CD4-positive, alpha-beta T cell treated with Interleukin-2 at 100 ng/mL for 4 hours (primary cell): Measurements from ENCODE around the gene FALEC.

Experiments
- DNase-seq: peaks from one replicate; pipeline ENCODE4 v3.0.0-alpha.2; 2020; ENCODE audit warnings: low spot score

Gene FALEC

DNA sequence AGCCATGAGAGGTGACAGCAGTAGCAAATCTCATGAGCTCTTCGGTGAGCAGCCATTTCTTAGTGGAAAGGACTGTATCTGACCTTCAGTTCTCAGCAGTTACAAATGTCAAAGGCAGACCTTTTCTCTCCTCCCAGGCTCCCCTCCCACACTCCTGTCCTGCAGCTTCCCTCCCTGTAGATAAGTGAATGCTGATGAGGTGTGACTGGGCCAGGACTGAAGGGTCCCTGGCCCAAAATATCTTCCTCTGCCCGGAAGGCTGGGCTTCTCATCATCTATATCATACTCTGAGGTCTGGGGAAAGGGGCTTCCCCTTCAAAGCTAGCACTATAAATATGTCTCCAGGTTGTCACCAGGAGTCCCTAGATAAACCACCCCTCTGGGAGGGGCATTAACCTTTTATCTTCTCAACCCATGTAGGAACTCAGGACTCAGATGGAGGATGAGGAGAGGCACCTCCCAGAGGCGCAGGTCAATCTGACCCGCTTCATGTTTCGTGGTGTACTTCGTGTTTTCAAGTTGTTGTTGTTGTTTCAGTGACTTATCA lies 30.0 kb downstream of the FALEC start:
- DNase-seq = no peak

- DNase-seq = no peak
Observed at GRCh38 chr1:150546294-150546937, 30.9 kb downstream of the FALEC start.

GRCh38 chr1:150548324-150548631 lies 32.7 kb downstream of the FALEC start:
- DNase-seq = no peak

DNA sequence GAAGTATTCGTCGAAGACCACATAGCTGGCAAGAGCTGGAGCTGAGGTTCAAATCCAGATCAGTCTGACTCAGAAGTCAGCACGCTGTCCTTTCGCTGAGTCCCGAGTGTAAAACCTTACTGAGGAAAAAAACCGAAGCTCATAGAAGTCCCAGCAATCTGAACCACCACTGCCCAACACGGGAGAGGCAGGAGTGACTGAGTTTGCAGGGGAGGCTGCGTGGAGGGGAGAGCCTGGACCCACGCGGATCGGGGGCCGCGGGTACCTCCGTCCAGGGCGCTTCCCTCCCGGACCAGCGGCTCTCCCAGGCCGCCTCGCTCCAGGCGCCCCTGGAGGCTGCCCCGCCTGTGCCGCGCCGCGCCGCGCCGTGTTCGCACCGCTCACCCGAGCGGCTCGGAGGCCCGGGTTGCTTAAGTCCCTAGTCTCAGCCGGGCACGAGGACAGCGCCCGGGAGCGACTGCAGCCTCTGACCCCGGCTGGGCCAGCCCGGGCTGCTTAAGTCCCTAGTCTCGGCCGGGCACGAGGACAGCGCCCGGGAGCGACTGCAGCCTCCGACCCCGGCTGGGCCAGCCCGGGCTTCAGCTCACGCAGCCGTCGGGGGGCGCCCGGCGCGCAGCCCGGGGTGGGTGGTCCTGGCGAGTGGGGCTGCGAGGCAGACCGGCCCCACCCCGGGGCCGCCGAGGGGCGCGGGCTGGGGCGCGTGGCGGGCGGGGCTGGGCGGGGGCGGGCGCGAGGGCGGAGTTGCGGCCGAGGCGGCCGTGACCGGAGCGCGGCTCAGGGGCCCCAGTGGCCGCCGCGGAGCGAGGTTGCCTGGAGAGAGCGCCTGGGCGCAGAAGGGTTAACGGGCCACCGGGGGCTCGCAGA lies 33.3 kb downstream of the FALEC start, which contains the start of gene ADAMTSL4:
TSS of gene ADAMTSL4 (plus strand) at position 777 of the 864 bp plus-strand sequence. CDS start 2,881 bp downstream, outside the sequence.
- DNase-seq = no peak

GRCh38 chr1:150549496-150550221 lies 34.1 kb downstream of the FALEC start:
- no peak for DNase-seq

DNA sequence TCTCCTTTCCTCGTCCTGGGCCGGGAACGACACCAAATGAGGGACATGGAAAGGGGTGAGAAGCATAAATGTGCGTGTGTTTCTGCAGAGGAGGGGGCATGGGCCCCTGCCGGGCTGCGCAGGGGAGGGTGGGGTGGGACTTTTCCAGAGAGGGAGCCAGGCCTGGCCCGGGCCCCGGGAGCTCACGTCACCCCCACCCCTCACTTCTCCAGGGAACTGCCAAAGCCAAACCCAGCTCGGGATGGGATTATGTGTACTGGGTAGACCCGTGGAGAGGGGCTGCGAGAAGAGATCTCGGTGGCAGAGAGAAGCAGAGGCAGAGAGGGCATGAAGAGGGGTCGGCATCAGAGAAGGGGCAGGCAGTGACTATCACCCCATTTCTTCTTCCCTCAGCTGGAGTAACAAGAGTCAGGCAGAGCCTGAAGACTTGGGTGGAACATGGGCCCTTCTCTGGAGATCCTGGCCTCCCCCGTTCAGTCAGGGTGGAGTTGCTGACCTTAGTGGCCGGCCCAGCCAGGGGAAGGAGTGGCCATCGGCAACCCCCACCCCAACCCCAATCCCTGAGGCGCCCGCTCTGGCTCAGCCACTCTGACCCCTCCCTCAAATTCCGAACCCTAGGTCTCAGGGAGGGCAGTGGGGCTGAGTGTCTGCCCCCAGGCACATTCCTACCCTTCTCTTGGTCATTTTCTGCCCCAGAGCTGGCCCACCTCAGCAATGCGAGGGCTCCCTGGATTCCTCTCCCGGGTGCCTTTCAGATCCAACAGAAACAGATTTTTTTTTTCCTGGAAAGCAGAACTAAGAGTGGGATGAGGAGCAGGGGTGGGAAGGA lies 34.9 kb downstream of the FALEC start:
- no peak for DNase-seq

- no peak for DNase-seq
Observed at GRCh38 chr1:150551051-150551783, 35.7 kb downstream of the FALEC start.

DNA sequence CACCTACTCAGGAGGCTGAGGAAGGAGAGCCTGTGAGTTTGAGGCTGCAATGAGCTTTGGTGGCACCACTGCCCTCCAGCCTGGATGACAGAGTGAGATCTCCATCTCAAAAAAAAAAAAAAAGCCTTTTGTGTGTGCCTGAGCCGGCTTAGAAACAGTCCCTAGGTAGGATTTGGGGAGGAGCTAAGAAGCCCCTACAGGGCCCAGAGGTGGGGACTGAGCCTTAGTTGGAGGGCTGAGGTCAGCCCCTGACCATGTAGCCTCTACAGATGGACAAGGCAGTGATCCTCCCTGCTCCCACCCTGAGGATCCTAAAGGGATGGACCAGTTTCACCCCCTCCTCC lies 36.2 kb downstream of the FALEC start:
- DNase-seq = no peak

GRCh38 chr1:150552128-150552910 lies 36.8 kb downstream of the FALEC start:
- DNase-seq = peak; percentile 28

DNA sequence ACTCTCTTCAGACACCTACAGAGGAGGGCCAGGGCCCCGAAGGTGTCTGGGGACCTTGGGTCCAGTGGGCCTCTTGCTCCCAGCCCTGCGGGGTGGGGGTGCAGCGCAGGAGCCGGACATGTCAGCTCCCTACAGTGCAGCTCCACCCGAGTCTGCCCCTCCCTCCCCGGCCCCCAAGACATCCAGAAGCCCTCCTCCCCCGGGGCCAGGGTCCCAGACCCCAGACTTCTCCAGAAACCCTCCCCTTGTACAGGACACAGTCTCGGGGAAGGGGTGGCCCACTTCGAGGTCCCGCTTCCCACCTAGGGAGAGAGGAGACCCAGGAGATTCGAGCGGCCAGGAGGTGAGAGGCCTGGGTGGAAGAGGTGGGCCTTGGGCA lies 37.3 kb downstream of the FALEC start:
- DNase-seq = no peak

DNA sequence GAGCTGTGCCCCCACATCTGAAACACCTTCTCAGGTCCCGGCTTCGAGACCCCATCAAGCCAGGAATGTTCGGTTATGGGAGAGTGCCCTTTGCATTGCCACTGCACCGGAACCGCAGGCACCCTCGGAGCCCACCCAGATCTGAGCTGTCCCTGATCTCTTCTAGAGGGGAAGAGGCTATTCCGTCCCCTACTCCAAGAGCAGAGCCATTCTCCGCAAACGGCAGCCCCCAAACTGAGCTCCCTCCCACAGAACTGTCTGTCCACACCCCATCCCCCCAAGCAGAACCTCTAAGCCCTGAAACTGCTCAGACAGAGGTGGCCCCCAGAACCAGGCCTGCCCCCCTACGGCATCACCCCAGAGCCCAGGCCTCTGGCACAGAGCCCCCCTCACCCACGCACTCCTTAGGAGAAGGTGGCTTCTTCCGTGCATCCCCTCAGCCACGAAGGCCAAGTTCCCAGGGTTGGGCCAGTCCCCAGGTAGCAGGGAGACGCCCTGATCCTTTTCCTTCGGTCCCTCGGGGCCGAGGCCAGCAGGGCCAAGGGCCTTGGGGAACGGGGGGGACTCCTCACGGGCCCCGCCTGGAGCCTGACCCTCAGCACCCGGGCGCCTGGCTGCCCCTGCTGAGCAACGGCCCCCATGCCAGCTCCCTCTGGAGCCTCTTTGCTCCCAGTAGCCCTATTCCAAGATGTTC lies 38.0 kb downstream of the FALEC start:
- no peak for DNase-seq

- DNase-seq = no peak
Observed at GRCh38 chr1:150554086-150554452, 38.5 kb downstream of the FALEC start.

GRCh38 chr1:150555198-150555970 lies 39.8 kb downstream of the FALEC start:
- no peak for DNase-seq

DNA sequence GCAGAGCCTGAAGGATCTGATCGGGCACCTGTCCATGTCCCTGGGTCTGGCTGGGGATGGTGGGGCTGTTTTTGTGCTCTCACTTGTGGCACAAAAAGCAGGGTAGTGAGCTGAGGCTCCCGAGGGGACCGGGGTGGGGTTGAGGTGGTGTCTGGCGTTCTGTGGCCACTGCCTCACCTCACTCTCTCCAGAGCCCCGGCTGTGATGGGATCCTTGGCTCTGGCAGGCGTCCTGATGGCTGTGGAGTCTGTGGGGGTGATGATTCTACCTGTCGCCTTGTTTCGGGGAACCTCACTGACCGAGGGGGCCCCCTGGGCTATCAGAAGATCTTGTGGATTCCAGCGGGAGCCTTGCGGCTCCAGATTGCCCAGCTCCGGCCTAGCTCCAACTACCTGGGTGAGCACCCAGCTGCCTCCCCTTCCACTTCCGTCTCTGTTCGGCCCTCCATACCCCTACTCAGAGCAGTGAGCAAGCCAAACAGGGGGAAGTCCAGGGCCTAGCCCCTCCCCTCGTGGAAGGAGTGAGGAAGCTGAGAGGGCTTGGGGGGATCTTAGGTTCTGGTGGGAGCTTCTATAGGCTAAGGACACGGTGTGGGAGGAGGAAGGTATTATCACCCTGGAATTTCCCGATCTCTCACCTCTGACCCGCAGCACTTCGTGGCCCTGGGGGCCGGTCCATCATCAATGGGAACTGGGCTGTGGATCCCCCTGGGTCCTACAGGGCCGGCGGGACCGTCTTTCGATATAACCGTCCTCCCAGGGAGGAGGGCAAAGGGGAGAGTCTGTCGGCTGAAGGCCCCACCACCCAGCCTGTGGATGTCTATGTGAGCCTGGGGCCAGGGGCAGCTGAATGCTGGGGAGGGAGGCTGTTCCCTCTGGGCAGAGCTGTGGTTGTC lies 40.7 kb downstream of the FALEC start:
- DNase-seq = no peak

DNA sequence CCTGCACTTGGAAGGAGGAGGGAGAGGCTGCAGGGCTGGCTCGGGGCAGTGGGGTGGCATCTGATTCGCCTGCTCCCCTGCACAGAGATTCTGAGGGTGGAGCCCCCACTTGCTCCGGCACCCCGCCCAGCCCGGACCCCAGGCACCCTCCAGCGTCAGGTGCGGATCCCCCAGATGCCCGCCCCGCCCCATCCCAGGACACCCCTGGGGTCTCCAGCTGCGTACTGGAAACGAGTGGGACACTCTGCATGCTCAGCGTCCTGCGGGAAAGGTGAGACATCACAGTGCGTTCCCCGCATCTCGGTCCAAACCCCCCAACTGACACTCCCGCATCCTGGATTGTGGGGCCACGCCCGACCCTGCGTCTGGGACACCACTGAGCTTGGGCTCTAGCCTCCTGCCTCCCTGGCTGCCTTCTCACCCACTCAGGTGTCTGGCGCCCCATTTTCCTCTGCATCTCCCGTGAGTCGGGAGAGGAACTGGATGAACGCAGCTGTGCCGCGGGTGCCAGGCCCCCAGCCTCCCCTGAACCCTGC lies 41.6 kb downstream of the FALEC start:
- DNase-seq = no peak

DNA sequence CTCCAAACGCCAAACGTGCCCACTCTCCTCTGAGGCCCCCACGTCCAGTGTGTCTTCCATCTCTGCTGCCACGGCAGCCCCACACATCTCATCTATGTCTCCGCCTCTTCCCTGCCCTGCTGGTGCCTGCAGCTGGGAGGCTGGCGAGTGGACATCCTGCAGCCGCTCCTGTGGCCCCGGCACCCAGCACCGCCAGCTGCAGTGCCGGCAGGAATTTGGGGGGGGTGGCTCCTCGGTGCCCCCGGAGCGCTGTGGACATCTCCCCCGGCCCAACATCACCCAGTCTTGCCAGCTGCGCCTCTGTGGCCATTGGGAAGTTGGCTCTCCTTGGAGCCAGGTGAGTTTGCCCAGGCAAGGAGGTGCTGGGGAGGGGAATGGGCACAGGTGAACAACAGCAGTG lies 42.3 kb downstream of the FALEC start:
- no peak for DNase-seq

DNA sequence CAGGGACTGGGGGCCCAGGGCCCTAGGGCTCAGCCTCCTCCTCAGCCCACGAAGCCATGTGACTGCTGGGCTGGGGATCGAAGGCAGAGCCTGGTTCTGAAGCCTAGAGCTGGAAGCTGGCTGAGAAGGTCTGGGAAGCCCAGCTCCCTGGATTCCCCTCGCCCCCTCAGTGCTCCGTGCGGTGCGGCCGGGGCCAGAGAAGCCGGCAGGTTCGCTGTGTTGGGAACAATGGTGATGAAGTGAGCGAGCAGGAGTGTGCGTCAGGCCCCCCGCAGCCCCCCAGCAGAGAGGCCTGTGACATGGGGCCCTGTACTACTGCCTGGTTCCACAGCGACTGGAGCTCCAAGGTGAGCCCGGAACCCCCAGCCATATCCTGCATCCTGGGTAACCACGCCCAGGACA lies 42.8 kb downstream of the FALEC start:
- DNase-seq = no peak
